ENCODE data around the gene C3. TPM values are rescaled to one million over a fixed set of nuclear protein-coding genes. Genes with fewer than 3 reads are reported as not detected.
A peak's percentile ranks its signal among the peaks of the same experiment; 100 is the strongest.

C3 gene
- polyA plus RNA-seq, 3 donors: 2.4 to 5.3 (median 3.2) TPM

DNA sequence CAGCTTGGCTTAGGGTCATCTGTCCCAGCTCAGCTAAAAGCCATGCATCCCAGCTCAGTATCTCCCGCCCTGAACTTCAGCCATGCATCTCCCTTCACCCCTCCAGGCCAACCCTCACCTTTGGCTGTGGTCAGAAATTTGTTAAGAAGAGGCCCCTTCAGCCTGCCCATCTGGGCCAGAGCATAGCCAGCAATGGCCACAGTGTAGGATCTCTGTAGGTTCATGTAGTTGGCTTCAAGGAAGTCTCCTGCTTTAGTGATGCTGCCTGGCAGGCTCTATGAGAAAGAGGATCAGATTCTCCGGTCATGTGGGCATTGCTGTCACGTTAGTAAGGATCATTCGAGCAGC lies 33.8 kb downstream of the C3 start:
- H3K9me3 Mint-ChIP-seq: peaks cover 0 to 9% (median 4%) of the 10 kb centered on the region in 7 donors
- H4K20me1 ChIP-seq (ENCODE audit: insufficient read depth, low read length): no peaks in the 10 kb centered on the region
- H3K27me3 ChIP-seq (ENCODE audit: control insufficient read depth in 2 of 2, insufficient read depth in 2 of 2, low read length in 2 of 2): peaks cover 7 to 14% of the 10 kb centered on the region in 2 donors
- H3K4me2 ChIP-seq (replicated peaks; ENCODE audit: extremely low read depth, low read length, poor library complexity, severe bottlenecking): no peak overlapping the region
- TF ChIP-seq, protein P1, sequence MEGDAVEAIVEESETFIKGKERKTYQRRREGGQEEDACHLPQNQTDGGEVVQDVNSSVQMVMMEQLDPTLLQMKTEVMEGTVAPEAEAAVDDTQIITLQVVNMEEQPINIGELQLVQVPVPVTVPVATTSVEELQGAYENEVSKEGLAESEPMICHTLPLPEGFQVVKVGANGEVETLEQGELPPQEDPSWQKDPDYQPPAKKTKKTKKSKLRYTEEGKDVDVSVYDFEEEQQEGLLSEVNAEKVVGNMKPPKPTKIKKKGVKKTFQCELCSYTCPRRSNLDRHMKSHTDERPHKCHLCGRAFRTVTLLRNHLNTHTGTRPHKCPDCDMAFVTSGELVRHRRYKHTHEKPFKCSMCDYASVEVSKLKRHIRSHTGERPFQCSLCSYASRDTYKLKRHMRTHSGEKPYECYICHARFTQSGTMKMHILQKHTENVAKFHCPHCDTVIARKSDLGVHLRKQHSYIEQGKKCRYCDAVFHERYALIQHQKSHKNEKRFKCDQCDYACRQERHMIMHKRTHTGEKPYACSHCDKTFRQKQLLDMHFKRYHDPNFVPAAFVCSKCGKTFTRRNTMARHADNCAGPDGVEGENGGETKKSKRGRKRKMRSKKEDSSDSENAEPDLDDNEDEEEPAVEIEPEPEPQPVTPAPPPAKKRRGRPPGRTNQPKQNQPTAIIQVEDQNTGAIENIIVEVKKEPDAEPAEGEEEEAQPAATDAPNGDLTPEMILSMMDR (IDR thresholded peaks at IDR 0.05): no peak
- H3K27ac Mint-ChIP-seq: peak overlapping the region in 2 of 7 donors; percentile 9 to 59
- H3K9me3 ChIP-seq (replicated peaks in 1 of 2; ENCODE audit: control insufficient read depth in 1 of 2, insufficient read depth in 1 of 2, low read length in 2 of 2): peaks cover 0 to 3% of the 10 kb centered on the region in 2 donors
- 79% methylated on average over 4 of the region's 4 CpGs for WGBS (ENCODE audit: insufficient coverage)
- peaks cover 0 to 5% of the 10 kb centered on the region in 2 donors for H3K36me3 Mint-ChIP-seq
- no peak overlapping the region for H3K27ac ChIP-seq (ENCODE audit: low read depth in 1 of 2, low read length in 2 of 2)
- peaks cover 17 to 22% of the 10 kb centered on the region in 2 donors for H3K4me1 ChIP-seq (ENCODE audit: control insufficient read depth in 1 of 2, insufficient read depth in 2 of 2, low read length in 2 of 2)
- no peak overlapping the region for H3K4me3 Mint-ChIP-seq
- intact Hi-C loops (cut with micrococcal nuclease): loop anchor here in 1 of 2 donors (5.0 kb wide), 1 partner anchor 36 kb away; the partner anchor contains the start of gene C3
- peaks cover 19% of the 10 kb centered on the region for H3K4me1 Mint-ChIP-seq
- H3K4me3 ChIP-seq (replicated peaks in 1 of 3; ENCODE audit: low read depth in 2 of 3, low read length in 3 of 3): no peak overlapping the region
- H3K9ac ChIP-seq (ENCODE audit: insufficient read depth, low read length, poor library complexity, severe bottlenecking): no peak overlapping the region
- no peak for DNase-seq
- no peak overlapping the region for H2AFZ ChIP-seq (ENCODE audit: insufficient read depth, low read depth, low read length, poor library complexity, severe bottlenecking)
- no peaks in the 10 kb centered on the region for H3K36me3 ChIP-seq (replicated peaks in 1 of 2; ENCODE audit: control insufficient read depth in 1 of 2, insufficient read depth in 2 of 2, low read length in 2 of 2)
- no peaks in the 10 kb centered on the region for H3K79me2 ChIP-seq (ENCODE audit: insufficient read depth, low read length)
- H3K27me3 Mint-ChIP-seq (ENCODE audit: low read depth in 3 of 3): peaks cover 18 to 26% (median 23%) of the 10 kb centered on the region in 3 donors

GRCh38 chr19:6685962-6686627 lies 34.4 kb downstream of the C3 start:
- peaks cover 18 to 29% (median 28%) of the 10 kb centered on the region in 3 donors for H3K27me3 Mint-ChIP-seq (ENCODE audit: low read depth in 3 of 3)
- no peak overlapping the region for H3K4me3 ChIP-seq (replicated peaks in 1 of 3; ENCODE audit: low read depth in 2 of 3, low read length in 3 of 3)
- peaks cover 8 to 18% of the 10 kb centered on the region in 2 donors for H3K27me3 ChIP-seq (ENCODE audit: control insufficient read depth in 2 of 2, insufficient read depth in 2 of 2, low read length in 2 of 2)
- H3K9me3 Mint-ChIP-seq: peaks cover 0 to 9% (median 4%) of the 10 kb centered on the region in 7 donors
- H3K4me2 ChIP-seq (replicated peaks; ENCODE audit: extremely low read depth, low read length, poor library complexity, severe bottlenecking): no peak overlapping the region
- 51% methylated on average over 12 of the region's 15 CpGs for WGBS (ENCODE audit: insufficient coverage)
- TF ChIP-seq, protein P1 (IDR thresholded peaks at IDR 0.05): no peak
- H3K36me3 ChIP-seq (replicated peaks in 1 of 2; ENCODE audit: control insufficient read depth in 1 of 2, insufficient read depth in 2 of 2, low read length in 2 of 2): no peaks in the 10 kb centered on the region
- peaks cover 17 to 22% of the 10 kb centered on the region in 2 donors for H3K4me1 ChIP-seq (ENCODE audit: control insufficient read depth in 1 of 2, insufficient read depth in 2 of 2, low read length in 2 of 2)
- H3K4me3 Mint-ChIP-seq: no peak overlapping the region
- no peaks in the 10 kb centered on the region for H3K79me2 ChIP-seq (ENCODE audit: insufficient read depth, low read length)
- no peak overlapping the region for H3K9ac ChIP-seq (ENCODE audit: insufficient read depth, low read length, poor library complexity, severe bottlenecking)
- peaks cover 0 to 3% of the 10 kb centered on the region in 2 donors for H3K9me3 ChIP-seq (replicated peaks in 1 of 2; ENCODE audit: control insufficient read depth in 1 of 2, insufficient read depth in 1 of 2, low read length in 2 of 2)
- no peak overlapping the region for H2AFZ ChIP-seq (ENCODE audit: insufficient read depth, low read depth, low read length, poor library complexity, severe bottlenecking)
- DNase-seq: peak in 2 of 3 donors; percentile 61 to 62
- peaks cover 19% of the 10 kb centered on the region for H3K4me1 Mint-ChIP-seq
- peak overlapping the region in 3 of 7 donors; percentile 42 to 59 (median 56) for H3K27ac Mint-ChIP-seq
- no peak overlapping the region for H3K27ac ChIP-seq (ENCODE audit: low read depth in 1 of 2, low read length in 2 of 2)
- peaks cover 0 to 5% of the 10 kb centered on the region in 2 donors for H3K36me3 Mint-ChIP-seq
- intact Hi-C loops (cut with micrococcal nuclease): loop anchor here in 1 of 2 donors (5.0 kb wide), 1 partner anchor 36 kb away; the partner anchor contains the start of gene C3
- no peaks in the 10 kb centered on the region for H4K20me1 ChIP-seq (ENCODE audit: insufficient read depth, low read length)

Measured in CD14-positive monocyte (primary cell).